IMR-90 (cell line): ENCODE data around the gene ZKSCAN1. TPM values are rescaled to one million over a fixed set of nuclear protein-coding genes. Genes with fewer than 3 reads are reported as not detected.
A peak's percentile ranks its signal among the peaks of the same experiment; 100 is the strongest.

ENCODE experiments used
- ATAC-seq: fragments of 200-7000 bp; cut with Tn5 transposase; 2 replicates; pipeline ENCODE4 v1.9.1; 2020; ENCODE audit warnings: low read depth, mild to moderate bottlenecking, moderate library complexity
- BruUV-seq: library from RNA; stranded (reverse); fragments of 400-500 nt; replicated peaks from 2 replicates; lab custom pipeline; 2021; lab: Mats Ljungman, UMichigan
- CTCF ChIA-PET: fragments of 300-600 bp; formaldehyde crosslinking; extraction: SDS; loops from one replicate; lab custom pipeline; 2021; ENCODE audit warnings: antibody characterized with exemption; lab: Yijun Ruan, JAX
- POLR2A ChIA-PET: fragments of 300-600 bp; sonication (Branson Sonifier 250); formaldehyde crosslinking; loops from one replicate; lab custom pipeline; 2022; ENCODE audit warnings: antibody characterized with exemption; ENCODE audit not compliant: unreplicated experiment; lab: Charles Lee
- DNase-seq: peaks from one replicate; pipeline ENCODE4 v3.0.0; 2013
- H2AFZ ChIP-seq: replicated peaks from 2 replicates; pipeline ENCODE3; 2013; ENCODE audit warnings: low read length, mild to moderate bottlenecking; ENCODE audit not compliant: poor library complexity
- H2AK5ac ChIP-seq: 2 replicates; pipeline ENCODE4 v1.6.1; 2013; ENCODE audit warnings: low read depth, low read length, inconsistent platforms
- H2AK9ac ChIP-seq: replicated peaks from 2 replicates; pipeline ENCODE3; 2013; ENCODE audit warnings: mild to moderate bottlenecking, low read depth, low read length, moderate library complexity; ENCODE audit not compliant: poor library complexity
- H2BK120ac ChIP-seq: 2 replicates; pipeline ENCODE4 v1.6.1; 2013; ENCODE audit warnings: low read depth, low read length, inconsistent platforms
- H2BK15ac ChIP-seq: 3 replicates; pipeline ENCODE4 v1.6.1; 2013; ENCODE audit warnings: low read depth, low read length, inconsistent platforms
- H2BK20ac ChIP-seq: 2 replicates; pipeline ENCODE4 v1.6.1; 2013; ENCODE audit warnings: low read depth, mild to moderate bottlenecking, inconsistent platforms, low read length, moderate library complexity
- H2BK5ac ChIP-seq: 2 replicates; pipeline ENCODE4 v1.6.1; 2013; ENCODE audit warnings: mild to moderate bottlenecking, low read depth, low read length, inconsistent platforms; ENCODE audit not compliant: poor library complexity, severe bottlenecking
- H3K14ac ChIP-seq: replicated peaks from 2 replicates; pipeline ENCODE4 v1.6.1; 2013; ENCODE audit warnings: low read depth, low read length, inconsistent platforms
- H3K18ac ChIP-seq: 2 replicates; pipeline ENCODE4 v1.6.1; 2013; ENCODE audit warnings: low read depth, low read length, control low read depth
- H3K23ac ChIP-seq: 2 replicates; pipeline ENCODE4 v1.6.1; 2013; ENCODE audit warnings: low read depth, low read length, inconsistent platforms
- H3K27ac ChIP-seq: 2 replicates; pipeline ENCODE4 v1.5.1; 2013; ENCODE audit warnings: mild to moderate bottlenecking, control low read depth, low read length; ENCODE audit not compliant: insufficient read depth
- H3K27me3 ChIP-seq: 2 replicates; pipeline ENCODE4 v1.6.1; 2013; ENCODE audit warnings: low read length; ENCODE audit not compliant: control insufficient read depth, insufficient read depth
- H3K36me3 ChIP-seq: 2 replicates; pipeline ENCODE4 v1.6.1; 2013; ENCODE audit warnings: low read length, mixed read lengths; ENCODE audit not compliant: control insufficient read depth, insufficient read depth
- H3K4ac ChIP-seq: 2 replicates; pipeline ENCODE4 v1.6.1; 2013; ENCODE audit warnings: low read depth, low read length, inconsistent platforms
- H3K4me1 ChIP-seq: 2 replicates; pipeline ENCODE4 v1.6.1; 2013; ENCODE audit warnings: low read length, mixed read lengths; ENCODE audit not compliant: control insufficient read depth, insufficient read depth
- H3K4me2 ChIP-seq: 2 replicates; pipeline ENCODE4 v1.6.1; 2013; ENCODE audit warnings: low read depth, mild to moderate bottlenecking, control low read depth, low read length, moderate library complexity
- H3K4me3 ChIP-seq: 2 replicates; pipeline ENCODE4 v1.5.1; 2013; ENCODE audit warnings: low read depth, mild to moderate bottlenecking, control low read depth, low read length, moderate library complexity; ENCODE audit not compliant: insufficient read depth
- H3K56ac ChIP-seq: 2 replicates; pipeline ENCODE4 v1.6.1; 2013; ENCODE audit warnings: low read length, inconsistent platforms; ENCODE audit not compliant: insufficient read depth; ENCODE audit errors: extremely low read depth
- H3K79me1 ChIP-seq, 2 experiments: 2 replicates each; pipeline ENCODE4 v1.6.1; 2013; ENCODE audit warnings: low read length in 2 of 2, inconsistent platforms in 1 of 2, low read depth in 1 of 2
- H3K9ac ChIP-seq: 2 replicates; pipeline ENCODE4 v1.6.1; 2013; ENCODE audit warnings: low read depth, low read length, control low read depth
- H3K9me1 ChIP-seq: 2 replicates; pipeline ENCODE4 v1.6.1; 2013; ENCODE audit warnings: low read length, inconsistent platforms; ENCODE audit not compliant: insufficient read depth
- H3K9me3 ChIP-seq: 2 replicates; pipeline ENCODE4 v1.6.1; 2013; ENCODE audit warnings: low read length; ENCODE audit not compliant: control insufficient read depth, insufficient read depth
- H4K20me1 ChIP-seq: 2 replicates; pipeline ENCODE4 v1.6.1; 2013; ENCODE audit warnings: low read length, inconsistent platforms; ENCODE audit not compliant: insufficient read depth
- H4K5ac ChIP-seq: 2 replicates; pipeline ENCODE4 v1.6.1; 2013; ENCODE audit warnings: mild to moderate bottlenecking, low read depth, low read length, control low read depth
- H4K8ac ChIP-seq, 2 experiments: 2 replicates each; pipeline ENCODE4 v1.6.1; 2013; ENCODE audit warnings: low read depth in 2 of 2, low read length in 2 of 2, control low read depth in 1 of 2, inconsistent platforms in 1 of 2
- H4K91ac ChIP-seq: 2 replicates; pipeline ENCODE4 v1.6.1; 2013; ENCODE audit warnings: low read depth, low read length, inconsistent platforms; ENCODE audit not compliant: insufficient read depth
- BHLHE40 ChIP-seq: fragments of 150-350 bp; IDR thresholded peaks from 2 replicates; pipeline ENCODE4 v1.6.1; 2016; ENCODE audit warnings: mild to moderate bottlenecking, low read depth, low read length
- CEBPB ChIP-seq: IDR thresholded peaks from 2 replicates; pipeline ENCODE4 v1.6.1; 2012; ENCODE audit warnings: low read depth, low read length, improper control_type of control experiment
- MAFK ChIP-seq: IDR thresholded peaks from 2 replicates; pipeline ENCODE4 v1.6.1; 2012; ENCODE audit warnings: low read depth, low read length, improper control_type of control experiment
- MAZ ChIP-seq: IDR thresholded peaks from 2 replicates; pipeline ENCODE4 v1.6.1; 2012; ENCODE audit warnings: low read depth, mild to moderate bottlenecking, low read length, improper control_type of control experiment, moderate library complexity, borderline replicate concordance
- MXI1 ChIP-seq: IDR thresholded peaks from 2 replicates; pipeline ENCODE4 v1.6.1; 2012; ENCODE audit warnings: low read depth, mild to moderate bottlenecking, low read length, moderate library complexity, borderline replicate concordance
- NFE2L2 ChIP-seq: fragments of 150-350 bp; IDR thresholded peaks from 2 replicates; pipeline ENCODE4 v1.6.1; 2016; ENCODE audit warnings: low read depth, mild to moderate bottlenecking, low read length
- POLR2A ChIP-seq: IDR thresholded peaks from 2 replicates; pipeline ENCODE4 v1.6.1; 2012; ENCODE audit warnings: mild to moderate bottlenecking, low read depth, low read length
- RAD21 ChIP-seq: IDR thresholded peaks from 2 replicates; pipeline ENCODE4 v1.6.1; 2012; ENCODE audit warnings: low read length, improper control_type of control experiment
- RCOR1 ChIP-seq: IDR thresholded peaks from 2 replicates; pipeline ENCODE4 v1.6.1; 2012; ENCODE audit warnings: mild to moderate bottlenecking, low read length, improper control_type of control experiment; ENCODE audit not compliant: insufficient replicate concordance
- SMC3 ChIP-seq: fragments of 150-350 bp; IDR thresholded peaks from 2 replicates; pipeline ENCODE4 v1.6.1; 2016; ENCODE audit warnings: low read depth, mild to moderate bottlenecking, antibody characterized with exemption, low read length, moderate library complexity
- WGBS, 2 experiments: methylation state at CpG; one replicate each; pipeline versions ENCODE4 v1.1.5 to v1.1.7; 2013; ENCODE audit warnings: missing lambda C conversion rate in 2 of 2; ENCODE audit not compliant: insufficient read length in 1 of 2; ENCODE audit errors: extremely low coverage in 2 of 2; 5-methylcytosine and 5-hydroxymethylcytosine counted together
- dilution Hi-C: fragments of 300-500 bp; cut with HindIII; formaldehyde crosslinking; loops from one replicate; pipeline ENCODE4 v1.14.3; 2018; ENCODE audit warnings: low sequenced_read_pairs; ENCODE audit not compliant: unreplicated experiment
- in situ Hi-C: fragments of 300-500 bp; cut with MboI; formaldehyde crosslinking; loops from 3 replicates; pipeline ENCODE4 v1.14.3; 2019; ENCODE audit warnings: low sequenced_read_pairs, inconsistent platforms, mixed read lengths
- intact Hi-C: fragments of 100-400 bp; cut with micrococcal nuclease; formaldehyde crosslinking; loops from 2 replicates; pipeline ENCODE4 v1.10.0; 2022
- polyA plus RNA-seq, 3 experiments: library from polyadenylated mRNA; depleted of rRNA; stranded (reverse); fragments of >200 nt; gene quantifications; 2 replicates each; pipeline ENCODE4 v1.2.3, GENCODE V29; 2012; ENCODE audit warnings: low replicate concordance in 1 of 3
- total RNA-seq: library from RNA; depleted of rRNA; stranded (reverse); fragments of >200 nt; gene quantifications from 2 replicates; pipeline ENCODE4 v1.2.3, GENCODE V29; 2012
- TF ChIP-seq, protein P1 (sequence below): conservative IDR thresholded peaks from 2 replicates; pipeline ENCODE4 v1.5.1; 2012; ENCODE audit warnings: mild to moderate bottlenecking, low read depth, low read length, improper control_type of control experiment
- TF ChIP-seq, protein P2 (sequence below): fragments of 150-350 bp; IDR thresholded peaks from 2 replicates; pipeline ENCODE4 v1.6.1; 2017; ENCODE audit warnings: mild to moderate bottlenecking, antibody characterized with exemption, low read length, low read depth
- TF ChIP-seq, protein P3 (sequence below): fragments of 150-350 bp; IDR thresholded peaks from 2 replicates; pipeline ENCODE4 v1.6.1; 2016; ENCODE audit warnings: low read depth, mild to moderate bottlenecking, low read length, moderate library complexity, borderline replicate concordance

ZKSCAN1 gene
- total and polyA plus RNA-seq, 2 of the 4 experiments (the other 2 are of a cell fraction): 13.7 to 40.7 TPM

DNA sequence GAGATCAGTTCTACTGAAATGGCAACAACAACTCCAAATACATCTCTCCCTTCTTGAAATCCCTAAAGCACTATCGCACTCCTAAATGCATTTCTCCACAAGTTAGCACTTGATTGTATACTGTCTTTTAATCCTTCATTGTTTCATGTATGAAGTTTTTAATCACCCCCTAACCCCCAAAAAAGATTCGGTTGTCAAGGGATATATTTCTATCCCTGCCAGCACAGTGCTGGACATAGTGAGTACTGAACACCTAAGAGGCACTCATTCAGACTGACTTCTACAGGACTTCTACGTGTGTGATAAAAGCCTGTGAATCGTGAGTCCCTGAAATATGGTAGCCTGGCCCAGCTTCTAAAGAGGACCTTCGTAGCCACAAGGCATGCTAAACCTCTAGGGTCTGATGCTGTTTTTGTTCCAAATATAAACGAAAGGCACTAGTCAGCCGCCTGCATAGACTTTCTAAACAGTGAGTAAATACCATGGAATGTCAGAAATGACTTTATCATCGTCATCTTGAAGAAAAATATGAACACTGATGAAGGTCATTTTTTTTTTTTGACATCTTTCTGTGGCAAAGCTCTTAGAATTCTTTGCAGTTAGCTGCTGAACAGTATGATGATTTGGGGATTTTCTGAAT is 19.6 kb downstream of the ZKSCAN1 start:
- Histone ChIP-seq H3K4me3 (no peak overlapping the region), H2BK20ac (peak overlapping the region; percentile 97), H3K4me2 (peak overlapping the region; percentile 39; the same call in 1 of the 2 replicates), H2AK5ac (peak overlapping the region; percentile 55), H2BK5ac (peak overlapping the region; percentile 95), H3K18ac (peak overlapping the region; percentile 74), H3K4me1 (peaks cover 16% of the 10 kb centered on the region), H4K91ac (peak overlapping the region; percentile 71), H3K9me1 (peaks cover 12% of the 10 kb centered on the region), H3K9ac (no peak overlapping the region), H3K36me3 (peaks cover 45% of the 10 kb centered on the region), H4K20me1 (peaks cover 9% of the 10 kb centered on the region; the same call in 1 of the 2 replicates), H4K5ac (peak overlapping the region; percentile 37; the same call in 1 of the 2 replicates), H3K14ac (peak overlapping the region; percentile 74), H2AFZ (no peak overlapping the region), H4K8ac (peak overlapping the region in 1 of 2 experiments; percentile 81; a peak in 3 of 4 replicates), H3K27me3 (no peaks in the 10 kb centered on the region), H3K56ac (peak overlapping the region; percentile 67), H2AK9ac (no peak overlapping the region), H2BK15ac (peak overlapping the region; percentile 53; the same call in 1 of the 3 replicates), H3K4ac (peak overlapping the region; percentile 80), H3K79me1 (peaks cover 37 to 69% of the 10 kb centered on the region in 2 experiments), H3K23ac (peak overlapping the region; percentile 90; the same call in 1 of the 2 replicates), H3K9me3 (peaks cover 13% of the 10 kb centered on the region), H3K27ac (peak overlapping the region; percentile 28; the same call in 1 of the 2 replicates), H2BK120ac (peak overlapping the region; percentile 97)
- CTCF ChIA-PET: interaction anchor here (0.6 kb wide), 1 partner anchor 112 kb away, joined by 3 read pairs; no protein-coding TSS in a partner anchor
- BruUV-seq: no TSS peak
- dilution Hi-C loops (no loop called here), intact Hi-C loops (loop anchor here (2.0 kb wide), 1 partner anchor 14 kb away; the partner anchor contains the start of gene ZSCAN21), in situ Hi-C loops (no loop called here)
- ATAC-seq (peak; percentile 98), DNase-seq (peak; percentile 98)
- 33% methylated on average over 3 of the region's 8 CpGs; no CpG with 5 or more reads in 1 of the 2 experiments for WGBS, 2 experiments
- POLR2A ChIA-PET: interaction anchor here (0.6 kb wide), 1 partner anchor 18 kb away, joined by 8 read pairs; no protein-coding TSS in a partner anchor
- TF ChIP-seq, protein P1, sequence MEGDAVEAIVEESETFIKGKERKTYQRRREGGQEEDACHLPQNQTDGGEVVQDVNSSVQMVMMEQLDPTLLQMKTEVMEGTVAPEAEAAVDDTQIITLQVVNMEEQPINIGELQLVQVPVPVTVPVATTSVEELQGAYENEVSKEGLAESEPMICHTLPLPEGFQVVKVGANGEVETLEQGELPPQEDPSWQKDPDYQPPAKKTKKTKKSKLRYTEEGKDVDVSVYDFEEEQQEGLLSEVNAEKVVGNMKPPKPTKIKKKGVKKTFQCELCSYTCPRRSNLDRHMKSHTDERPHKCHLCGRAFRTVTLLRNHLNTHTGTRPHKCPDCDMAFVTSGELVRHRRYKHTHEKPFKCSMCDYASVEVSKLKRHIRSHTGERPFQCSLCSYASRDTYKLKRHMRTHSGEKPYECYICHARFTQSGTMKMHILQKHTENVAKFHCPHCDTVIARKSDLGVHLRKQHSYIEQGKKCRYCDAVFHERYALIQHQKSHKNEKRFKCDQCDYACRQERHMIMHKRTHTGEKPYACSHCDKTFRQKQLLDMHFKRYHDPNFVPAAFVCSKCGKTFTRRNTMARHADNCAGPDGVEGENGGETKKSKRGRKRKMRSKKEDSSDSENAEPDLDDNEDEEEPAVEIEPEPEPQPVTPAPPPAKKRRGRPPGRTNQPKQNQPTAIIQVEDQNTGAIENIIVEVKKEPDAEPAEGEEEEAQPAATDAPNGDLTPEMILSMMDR: no peak
- TF ChIP-seq RCOR1 (no peak), RAD21 (0 out of 2 replicates have a peak, but pooled peaks have one; percentile 8), SMC3 (no peak), MAZ (no peak), BHLHE40 (peak; percentile 85), MXI1 (peak; percentile 19; the same call in 1 of the 2 replicates), NFE2L2 (no peak), MAFK (no peak), CEBPB (no peak), POLR2A (peak; percentile 54)
- TF ChIP-seq, protein P2, sequence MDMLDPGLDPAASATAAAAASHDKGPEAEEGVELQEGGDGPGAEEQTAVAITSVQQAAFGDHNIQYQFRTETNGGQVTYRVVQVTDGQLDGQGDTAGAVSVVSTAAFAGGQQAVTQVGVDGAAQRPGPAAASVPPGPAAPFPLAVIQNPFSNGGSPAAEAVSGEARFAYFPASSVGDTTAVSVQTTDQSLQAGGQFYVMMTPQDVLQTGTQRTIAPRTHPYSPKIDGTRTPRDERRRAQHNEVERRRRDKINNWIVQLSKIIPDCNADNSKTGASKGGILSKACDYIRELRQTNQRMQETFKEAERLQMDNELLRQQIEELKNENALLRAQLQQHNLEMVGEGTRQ: no peak
- TF ChIP-seq, protein P3, sequence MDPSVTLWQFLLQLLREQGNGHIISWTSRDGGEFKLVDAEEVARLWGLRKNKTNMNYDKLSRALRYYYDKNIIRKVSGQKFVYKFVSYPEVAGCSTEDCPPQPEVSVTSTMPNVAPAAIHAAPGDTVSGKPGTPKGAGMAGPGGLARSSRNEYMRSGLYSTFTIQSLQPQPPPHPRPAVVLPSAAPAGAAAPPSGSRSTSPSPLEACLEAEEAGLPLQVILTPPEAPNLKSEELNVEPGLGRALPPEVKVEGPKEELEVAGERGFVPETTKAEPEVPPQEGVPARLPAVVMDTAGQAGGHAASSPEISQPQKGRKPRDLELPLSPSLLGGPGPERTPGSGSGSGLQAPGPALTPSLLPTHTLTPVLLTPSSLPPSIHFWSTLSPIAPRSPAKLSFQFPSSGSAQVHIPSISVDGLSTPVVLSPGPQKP: no peak
